Testis (tissue), 2 donors: ENCODE data around the gene FAIM2.

Experiments
- CTCF ChIP-seq, 3 experiments: fragments of 450-650 bp in 2 of 3; fragments of 200-600 bp in 1 of 3; sonication (generic) in 1 of 3; IDR thresholded peaks; one replicate each; pipeline ENCODE4 v1.5.1; 2016 to 2019; ENCODE audit warnings: antibody characterized with exemption in 3 of 3, mild to moderate bottlenecking in 2 of 3, moderate library complexity in 1 of 3
- POLR2A ChIP-seq: fragments of 450-650 bp; IDR thresholded peaks from one replicate; pipeline ENCODE4 v1.6.1; 2017; ENCODE audit warnings: antibody characterized with exemption, mild to moderate bottlenecking, moderate library complexity

GRCh38 chr12:49949866-49950265 is 46.2 kb upstream of the FAIM2 start:
- TF ChIP-seq CTCF (IDR thresholded peaks at IDR 0.05) (no peak), POLR2A (no peak)
